Adrenal gland (tissue), 12 donors: Measurements from ENCODE around the gene HDLBP. TPM values are rescaled to one million over a fixed set of nuclear protein-coding genes. Genes with fewer than 3 reads are reported as not detected.

ENCODE experiments used
- DNase-seq, 7 donors: peaks; one replicate each; pipeline ENCODE4 v3.0.0-alpha.2; 2019 to 2020
- H3K27ac ChIP-seq, 5 donors: fragments of 200-600 bp; sonication (generic) in 4 of 5; 1 replicate in 3 of 5; 2 replicates in 2 of 5; pipeline versions ENCODE4 v1.5.1 to v1.8.0; 2016 to 2020; ENCODE audit warnings: mild to moderate bottlenecking in 1 of 5
- H3K27me3 ChIP-seq: fragments of 200-600 bp; 2 replicates; pipeline ENCODE4 v1.8.0; 2021
- H3K36me3 ChIP-seq, 2 donors: fragments of 200-600 bp; replicated peaks in 1 of 2; 1 replicate in 1 of 2; 2 replicates in 1 of 2; pipeline versions ENCODE4 v1.5.1 to v1.8.0; 2018 to 2022
- H3K4me1 ChIP-seq, 2 donors: fragments of 200-600 bp; replicated peaks in 1 of 2; 1 replicate in 1 of 2; 2 replicates in 1 of 2; pipeline versions ENCODE4 v1.5.1 to v1.8.0; 2018 to 2021
- H3K4me3 ChIP-seq, 4 donors: fragments of 200-600 bp; sonication (generic) in 3 of 4; one replicate each; pipeline ENCODE4 v1.5.1; 2016 to 2018
- H3K9me3 ChIP-seq, 3 donors: fragments of 200-600 bp; sonication (generic) in 1 of 3; replicated peaks in 1 of 3; 1 replicate in 2 of 3; 2 replicates in 1 of 3; pipeline versions ENCODE4 v1.5.1 to v1.8.0; 2016 to 2021
- CTCF ChIP-seq, 6 experiments: fragments of 450-650 bp in 4 of 6; fragments of 200-600 bp in 2 of 6; sonication (generic) in 1 of 6; IDR thresholded peaks; 1 replicate in 5 of 6; 2 replicates in 1 of 6; pipeline versions ENCODE4 v1.5.1 to v1.8.0; 2016 to 2021; ENCODE audit warnings: antibody characterized with exemption in 6 of 6, mild to moderate bottlenecking in 2 of 6, moderate library complexity in 1 of 6
- POLR2A ChIP-seq, 2 donors: fragments of 450-650 bp; IDR thresholded peaks; one replicate each; pipeline ENCODE4 v1.6.1; 2017; ENCODE audit warnings: antibody characterized with exemption in 2 of 2, mild to moderate bottlenecking in 2 of 2, moderate library complexity in 1 of 2
- WGBS, 4 donors: extraction: QIAGEN DNeasy Blood & Tissue Kit in 2 of 4; methylation state at CpG; one replicate each; pipeline versions ENCODE4 v1.1.5 to v1.1.7; 2013 to 2017; 5-methylcytosine and 5-hydroxymethylcytosine counted together
- intact Hi-C, 2 donors: fragments of 100-400 bp; cut with DNase I; formaldehyde crosslinking; loops; one replicate each; pipeline versions ENCODE4 v1.14.1 to v1.15.0; 2022 to 2023
- polyA plus RNA-seq, 3 donors: library from polyadenylated mRNA; stranded (reverse); fragments of 200-250 nt in 2 of 3; fragments of 350-450 nt in 1 of 3; fragmentation: Illumina TruSeq in 1 of 3; extraction: RNeasy Lipid Tissue Mini Kit (QIAGEN cat#74804) in 1 of 3; gene quantifications; one replicate each; pipeline ENCODE4 v1.2.3, GENCODE V29; 2013 to 2014
- total RNA-seq, 9 donors: library from RNA; depleted of rRNA in 4 of 9; stranded (reverse); fragments of >200 nt in 4 of 9; fragments of 120-200 nt in 1 of 9; fragmentation: NEBNext Ultra II Directional in 1 of 9; extraction: Animal tissue kit (Norgen Biotek cat#: 25700) in 1 of 9; gene quantifications; one replicate each; pipeline versions ENCODE4 v1.1.0 to v1.2.4, GENCODE V29; 2013 to 2023
- donor health status: healthy with polysubstance abuse.
- donor health status: Bipolar disorder and iron deficiency.
- donor health status: DM: yes; HTN: yes; CAD: no.
- donor health status: DM: no; HTN: no; CAD: no.
- donor health status: DM: no; HTN: no; CAD: no.
- donor health status: DM: yes; HTN: yes; CAD: no.

HDLBP gene
- total and polyA plus RNA-seq, 12 donors = 295 to 880 (median 454) TPM

GRCh38 chr2:241235859-241236593 lies 79.4 kb downstream of the HDLBP start:
- peak in 1 of 7 donors; percentile 13 for DNase-seq
- intact Hi-C loops = no loop called here
- Histone ChIP-seq H3K27me3 (no peaks in the 10 kb centered on the region), H3K4me1 (peaks cover 0 to 6% of the 10 kb centered on the region in 2 donors), H3K9me3 (no peaks in the 10 kb centered on the region), H3K27ac (peak overlapping the region in 2 of 5 donors; percentile 7 to 62), H3K36me3 (peaks cover 0 to 100% of the 10 kb centered on the region in 2 donors), H3K4me3 (no peak overlapping the region)
- WGBS, 4 donors = 87 to 94% (median 88%) methylated on average over 21 to 30 of the region's 30 CpGs
- no peak for TF ChIP-seq POLR2A (IDR thresholded peaks at IDR 0.05)
- TF ChIP-seq CTCF (IDR thresholded peaks at IDR 0.05) = no peak

GRCh38 chr2:241234962-241235740 lies 80.3 kb downstream of the HDLBP start:
- DNase-seq = peak in 2 of 7 donors; percentile 27 to 45

GRCh38 chr2:241234066-241234790 lies 81.2 kb downstream of the HDLBP start:
- DNase-seq = peak in 2 of 7 donors; percentile 12
- TF ChIP-seq CTCF (IDR thresholded peaks at IDR 0.05) = no peak
- TF ChIP-seq POLR2A (IDR thresholded peaks at IDR 0.05) = no peak
- peaks cover 0 to 100% of the 10 kb centered on the region in 2 donors for H3K36me3 ChIP-seq

More at GRCh38 chr2:241234962-241235740, 80.3 kb downstream of the HDLBP start:
- H3K4me1 ChIP-seq = peaks cover 0 to 6% of the 10 kb centered on the region in 2 donors
- no peaks in the 10 kb centered on the region for H3K9me3 ChIP-seq
- no peak for TF ChIP-seq CTCF (IDR thresholded peaks at IDR 0.05)
- no peak for TF ChIP-seq POLR2A (IDR thresholded peaks at IDR 0.05)
- H3K36me3 ChIP-seq = peaks cover 0 to 100% of the 10 kb centered on the region in 2 donors
- 69 to 77% (median 73%) methylated on average over 19 to 26 of the region's 26 CpGs for WGBS, 4 donors
- intact Hi-C loops = no loop called here
- no peak overlapping the region for H3K4me3 ChIP-seq
- peak overlapping the region in 2 of 5 donors; percentile 7 to 62 for H3K27ac ChIP-seq
- no peaks in the 10 kb centered on the region for H3K27me3 ChIP-seq

More at GRCh38 chr2:241234066-241234790, 81.2 kb downstream of the HDLBP start:
- 80 to 85% (median 81%) methylated on average over 11 to 21 of the region's 21 CpGs for WGBS, 4 donors
- Histone ChIP-seq H3K9me3 (no peaks in the 10 kb centered on the region), H3K4me1 (peaks cover 3 to 14% of the 10 kb centered on the region in 2 donors), H3K27ac (no peak overlapping the region), H3K4me3 (no peak overlapping the region), H3K27me3 (no peaks in the 10 kb centered on the region)
- intact Hi-C loops = no loop called here
